ENCODE measurements around the gene NEURL1. TPM values are rescaled to one million over a fixed set of nuclear protein-coding genes. Genes with fewer than 3 reads are reported as not detected.
"Not testable (repeated sequence)": the region's sequence is repeated elsewhere in the genome, so short reads cannot be mapped to it uniquely, and the experiment has no call there.

NEURL1 gene
- total and polyA plus RNA-seq, 8 donors: 11.0 to 69.9 (median 18.6) TPM

GRCh38 chr10:103480521-103480920, 13.0 kb upstream of the NEURL1 start:
- no peaks in the 10 kb centered on the region for H3K27me3 ChIP-seq
- H3K4me1 ChIP-seq: peaks cover 0 to 3% (median 0%) of the 10 kb centered on the region in 3 donors
- TF ChIP-seq CTCF (IDR thresholded peaks at IDR 0.05): no peak
- ATAC-seq (peak; percentile 68 to 79 (median 74)), FAIRE-seq (no peak), DNase-seq (peak in 4 of 6 donors; percentile 37 to 80 (median 75))
- intact Hi-C loops (cut with DNase I): loop anchor here in 1 of 3 donors (5.0 kb wide), 1 partner anchor 63 kb away; no protein-coding TSS in a partner anchor
- no peak overlapping the region for H3K4me3 ChIP-seq
- WGBS, 2 donors: 48 to 54% methylated on average over 5 of the region's 5 CpGs
- no peak overlapping the region for H3K27ac ChIP-seq
- no peaks in the 10 kb centered on the region for H3K36me3 ChIP-seq
- no peaks in the 10 kb centered on the region for H3K9me3 ChIP-seq

- no peaks in the 10 kb centered on the region for H3K9me3 ChIP-seq
- peak in 3 of 4 donors; percentile 24 to 45 (median 36) for TF ChIP-seq CTCF (IDR thresholded peaks at IDR 0.05)
These were observed 11.5 kb upstream of the NEURL1 start for GRCh38 chr10:103481974-103482531.

GRCh38 chr10:103486635-103487409, 6.7 kb upstream of the NEURL1 start:
- intact Hi-C loops (cut with DNase I); H3K27me3 ChIP-seq; ATAC-seq; H3K4me1 ChIP-seq; DNase-seq; FAIRE-seq; H3K36me3 ChIP-seq; H3K4me3 ChIP-seq; H3K9me3 ChIP-seq; H3K27ac ChIP-seq: not testable (repeated sequence)
- 74 to 79% methylated on average over 8 of the region's 8 CpGs for WGBS, 2 donors

More at GRCh38 chr10:103481974-103482531, 11.5 kb upstream of the NEURL1 start:
- ATAC-seq (peak; percentile 48 to 73 (median 68)), DNase-seq (no peak), FAIRE-seq (no peak)
- no peaks in the 10 kb centered on the region for H3K27me3 ChIP-seq
- no peak overlapping the region for H3K4me3 ChIP-seq
- 58 to 65% methylated on average over 12 of the region's 12 CpGs for WGBS, 2 donors
- H3K4me1 ChIP-seq: peaks cover 0 to 3% (median 0%) of the 10 kb centered on the region in 3 donors
- H3K36me3 ChIP-seq: no peaks in the 10 kb centered on the region
- no peak overlapping the region for H3K27ac ChIP-seq
- intact Hi-C loops (cut with DNase I): loop anchor here in 1 of 3 donors (5.0 kb wide), 1 partner anchor 65 kb away; no protein-coding TSS in a partner anchor

GRCh38 chr10:103487410-103487708, 6.1 kb upstream of the NEURL1 start:
- intact Hi-C loops (cut with DNase I): no loop called here
- H3K4me3 ChIP-seq: no peak overlapping the region
- H3K36me3 ChIP-seq: no peaks in the 10 kb centered on the region
- H3K27ac ChIP-seq: no peak overlapping the region
- DNase-seq (no peak), FAIRE-seq (no peak), ATAC-seq (no peak)
- TF ChIP-seq CTCF (IDR thresholded peaks at IDR 0.05): no peak
- H3K9me3 ChIP-seq: no peaks in the 10 kb centered on the region
- 59 to 64% methylated on average over 2 of the region's 2 CpGs for WGBS, 2 donors
- no peaks in the 10 kb centered on the region for H3K27me3 ChIP-seq
- H3K4me1 ChIP-seq: no peaks in the 10 kb centered on the region

GRCh38 chr10:103490986-103491314, 2.6 kb upstream of the NEURL1 start:
- Histone ChIP-seq H3K27ac (no peak overlapping the region), H3K36me3 (no peaks in the 10 kb centered on the region), H3K9me3 (no peaks in the 10 kb centered on the region), H3K4me1 (no peaks in the 10 kb centered on the region), H3K27me3 (no peaks in the 10 kb centered on the region), H3K4me3 (no peak overlapping the region)
- no peak for TF ChIP-seq CTCF (IDR thresholded peaks at IDR 0.05)
- WGBS, 2 donors: 74 to 79% methylated on average over 1 of the region's 1 CpG
- DNase-seq: no peak
- intact Hi-C loops (cut with DNase I): no loop called here
- ATAC-seq: no peak
- FAIRE-seq: no peak

All from pancreas (tissue), 10 donors.